Measurements from ENCODE around the gene UBN1.

The UBN1 gene

DNA sequence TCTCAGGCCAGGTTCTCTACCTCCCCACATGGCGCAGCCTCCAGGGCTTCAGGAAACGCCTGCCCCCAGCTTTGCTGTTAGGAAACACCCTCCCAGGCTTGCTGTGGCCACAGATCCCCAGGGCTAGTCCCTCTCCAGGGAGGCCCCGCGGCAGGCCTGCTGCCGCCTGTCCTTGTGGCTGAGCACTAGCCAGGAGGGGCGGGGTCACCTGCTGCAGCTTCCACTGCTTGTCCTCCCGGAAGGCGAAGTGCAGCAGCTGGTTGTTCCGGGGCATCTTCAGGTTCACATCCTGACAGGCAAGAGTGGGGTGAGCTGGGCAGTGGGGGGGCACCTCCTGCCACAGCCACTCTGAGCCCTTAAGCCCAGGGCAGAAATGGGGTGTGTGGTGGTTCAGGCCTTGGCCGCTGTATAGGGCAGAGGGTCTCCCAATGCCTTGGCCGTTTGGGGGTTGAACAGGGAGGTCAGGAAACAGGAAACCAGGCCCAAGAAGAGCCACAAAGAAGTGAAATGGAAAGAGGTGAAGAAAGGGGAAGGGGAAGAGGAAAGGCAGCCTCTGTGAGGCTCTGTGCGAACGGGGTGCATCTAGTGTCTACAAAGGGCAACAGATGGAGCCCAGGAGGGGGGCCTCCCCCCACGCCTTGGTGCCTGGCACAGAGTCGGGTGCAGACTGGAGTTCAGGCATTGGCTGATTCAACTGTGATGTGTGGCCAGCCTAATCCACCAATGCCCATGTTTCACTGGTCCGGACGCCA, 46.8 kb upstream of the UBN1 start:
- no CpG with 5 or more reads among the region's 17 CpGs for WGBS (ENCODE audit: extremely low coverage, insufficient coverage, low lambda C conversion rate)
- DNase-seq = no peak
- Histone ChIP-seq H3K18ac (ENCODE audit: low read length) (no peak overlapping the region), H3K27me3 (ENCODE audit: insufficient read depth, low read length, poor library complexity) (no peaks in the 10 kb centered on the region), H3K36me3 (ENCODE audit: control insufficient read depth, insufficient read depth, low read length) (peaks cover 3% of the 10 kb centered on the region), H3K56ac (ENCODE audit: low read length) (no peak overlapping the region), H3K79me2 (ENCODE audit: control insufficient read depth, insufficient read depth, low read length) (no peaks in the 10 kb centered on the region), H4K8ac (ENCODE audit: low read depth, low read length) (no peak overlapping the region), H2BK5ac (ENCODE audit: low read length) (no peak overlapping the region), H3K4ac (ENCODE audit: low read depth, low read length) (no peak overlapping the region), H3K4me3 (ENCODE audit: low read length) (no peak overlapping the region), H3K9ac (ENCODE audit: low read length) (no peak overlapping the region), H3K23ac (ENCODE audit: low read length) (peak overlapping the region; percentile 45), H4K5ac (ENCODE audit: low read length) (no peak overlapping the region), H2BK15ac (replicated peaks; ENCODE audit: low read depth) (no peak overlapping the region), H2BK120ac (ENCODE audit: low read depth, low read length) (no peak overlapping the region), H3K79me1 (ENCODE audit: low read length) (no peaks in the 10 kb centered on the region), H3K27ac (ENCODE audit: low read depth, low read length) (no peak overlapping the region), H3K4me1 (ENCODE audit: control insufficient read depth, low read depth, low read length) (no peaks in the 10 kb centered on the region), H3K4me2 (ENCODE audit: low read length) (no peak overlapping the region), H2AK5ac (ENCODE audit: low read length) (no peak overlapping the region)

DNA sequence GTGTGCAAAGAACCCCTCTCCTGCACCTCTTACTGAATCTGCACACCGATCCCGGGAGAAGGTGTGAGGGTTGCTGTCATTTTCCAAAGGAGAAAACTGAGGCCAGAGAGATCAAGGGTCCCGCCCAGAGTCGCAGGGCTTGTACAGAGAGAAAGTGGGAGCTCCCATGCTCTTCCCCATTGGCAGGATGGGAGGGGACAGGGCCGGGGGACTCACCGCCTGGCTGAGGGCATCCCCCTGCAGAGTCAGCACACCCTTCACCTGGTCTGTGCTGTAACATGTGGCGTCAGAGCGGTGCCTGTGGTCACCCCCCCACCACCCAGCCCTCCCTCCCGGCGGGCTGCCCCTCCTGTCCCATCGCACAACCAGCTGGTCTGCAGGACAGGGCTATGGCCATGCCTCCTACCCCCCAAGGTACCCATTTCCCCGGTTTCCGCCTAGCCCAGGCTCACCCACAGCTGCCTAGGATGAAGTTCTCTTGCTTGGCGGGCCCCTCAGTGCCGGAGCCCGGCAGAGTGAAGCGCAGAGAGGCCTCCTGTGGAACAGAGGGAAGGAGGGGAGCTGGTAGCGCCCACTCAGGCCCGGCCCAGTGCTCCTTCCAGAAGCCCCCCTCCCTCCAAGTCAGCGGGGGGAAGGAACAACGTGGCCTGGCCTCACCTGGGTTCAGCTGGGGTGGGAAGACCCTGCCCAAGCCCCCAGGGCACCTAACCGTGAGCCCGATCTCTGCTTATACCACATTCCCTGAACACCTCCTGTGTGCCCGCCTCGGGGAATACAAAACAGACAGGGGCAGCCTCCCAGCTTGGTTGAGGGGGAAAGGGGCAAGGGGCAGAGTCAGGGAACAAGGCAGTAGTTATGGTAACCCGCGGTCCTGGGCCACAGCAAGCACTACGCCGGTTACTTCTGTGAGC, 46.0 kb upstream of the UBN1 start:
- H4K8ac ChIP-seq (ENCODE audit: low read depth, low read length) = no peak overlapping the region

DNA sequence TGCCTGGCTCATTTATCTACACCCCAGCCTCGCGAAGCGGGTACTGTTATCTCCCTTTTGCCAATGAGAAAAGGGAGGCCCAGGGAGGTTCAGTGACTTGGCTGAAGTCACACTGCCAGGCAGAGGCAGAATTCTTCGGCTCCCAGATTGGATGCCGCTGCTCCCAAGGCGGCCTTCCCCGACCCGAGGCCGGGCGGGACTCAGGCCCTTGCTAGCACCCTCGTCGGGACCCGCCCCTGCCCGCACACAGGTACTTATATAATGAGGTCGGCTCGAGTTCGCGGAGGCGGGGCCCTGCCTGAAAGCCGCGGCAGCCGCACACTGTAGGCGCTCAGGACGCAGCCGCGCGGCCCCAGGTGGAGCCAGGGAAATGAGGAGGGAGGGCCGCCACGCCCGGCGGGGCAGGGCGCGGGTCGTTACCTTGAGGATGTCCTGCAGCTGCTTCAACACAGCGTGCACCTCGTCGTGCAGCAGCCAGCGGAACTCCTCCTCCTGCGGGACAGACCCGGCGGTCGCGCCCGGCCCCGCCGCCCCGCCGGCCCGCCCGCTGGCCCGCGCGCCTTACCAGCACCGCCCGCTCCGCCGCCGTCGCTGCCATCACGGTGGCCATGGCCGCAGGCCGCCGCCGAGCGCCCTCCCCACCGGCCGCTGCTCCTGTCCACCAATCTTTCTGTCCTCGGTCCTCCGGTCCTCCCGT, 45.2 kb upstream of the UBN1 start, which contains the start of gene ROGDI:
Gene ROGDI (minus strand): TSS at position 672 of the 697 bp plus-strand sequence. CDS start 62 bp downstream, at position 610.
- Histone ChIP-seq H3K56ac (ENCODE audit: low read length) (peak within 1 kb of the TSS; percentile 96), H3K4me1 (ENCODE audit: control insufficient read depth, low read depth, low read length) (no peaks in the 10 kb centered on the region), H3K79me1 (ENCODE audit: low read length) (no peaks in the 10 kb centered on the region), H2BK15ac (replicated peaks; ENCODE audit: low read depth) (no peak within 1 kb of the TSS), H3K18ac (ENCODE audit: low read length) (peak within 1 kb of the TSS; percentile 89), H3K23ac (ENCODE audit: low read length) (no peak within 1 kb of the TSS), H4K5ac (ENCODE audit: low read length) (no peak within 1 kb of the TSS), H3K4ac (ENCODE audit: low read depth, low read length) (no peak within 1 kb of the TSS), H3K79me2 (ENCODE audit: control insufficient read depth, insufficient read depth, low read length) (no peaks in the 10 kb centered on the region), H2BK5ac (ENCODE audit: low read length) (no peak within 1 kb of the TSS), H3K4me3 (ENCODE audit: low read length) (peak within 1 kb of the TSS; percentile 74), H4K8ac (ENCODE audit: low read depth, low read length) (no peak within 1 kb of the TSS), H3K27ac (ENCODE audit: low read depth, low read length) (peak within 1 kb of the TSS; percentile 97), H3K9ac (ENCODE audit: low read length) (peak within 1 kb of the TSS; percentile 74), H2BK120ac (ENCODE audit: low read depth, low read length) (peak within 1 kb of the TSS; percentile 50), H2AK5ac (ENCODE audit: low read length) (no peak within 1 kb of the TSS), H3K36me3 (ENCODE audit: control insufficient read depth, insufficient read depth, low read length) (peaks cover 3% of the 10 kb centered on the region), H3K4me2 (ENCODE audit: low read length) (peak within 1 kb of the TSS; percentile 75), H3K27me3 (ENCODE audit: insufficient read depth, low read length, poor library complexity) (no peaks in the 10 kb centered on the region)
- WGBS (ENCODE audit: extremely low coverage, insufficient coverage, low lambda C conversion rate) = no CpG with 5 or more reads among the region's 70 CpGs
- DNase-seq = peak; percentile 94

More for the DNA sequence above, 46.0 kb upstream of the UBN1 start:
- Histone ChIP-seq H3K4me3 (ENCODE audit: low read length) (peak overlapping the region; percentile 46), H3K23ac (ENCODE audit: low read length) (peak overlapping the region; percentile 45), H3K18ac (ENCODE audit: low read length) (no peak overlapping the region), H3K4ac (ENCODE audit: low read depth, low read length) (no peak overlapping the region), H3K9ac (ENCODE audit: low read length) (peak overlapping the region; percentile 74), H2BK5ac (ENCODE audit: low read length) (no peak overlapping the region), H3K4me2 (ENCODE audit: low read length) (peak overlapping the region; percentile 14), H3K27me3 (ENCODE audit: insufficient read depth, low read length, poor library complexity) (no peaks in the 10 kb centered on the region), H3K79me2 (ENCODE audit: control insufficient read depth, insufficient read depth, low read length) (no peaks in the 10 kb centered on the region), H3K79me1 (ENCODE audit: low read length) (no peaks in the 10 kb centered on the region), H3K27ac (ENCODE audit: low read depth, low read length) (peak overlapping the region; percentile 53), H2BK120ac (ENCODE audit: low read depth, low read length) (no peak overlapping the region), H3K56ac (ENCODE audit: low read length) (peak overlapping the region; percentile 81), H3K36me3 (ENCODE audit: control insufficient read depth, insufficient read depth, low read length) (peaks cover 3% of the 10 kb centered on the region), H2BK15ac (replicated peaks; ENCODE audit: low read depth) (no peak overlapping the region), H4K5ac (ENCODE audit: low read length) (no peak overlapping the region), H3K4me1 (ENCODE audit: control insufficient read depth, low read depth, low read length) (no peaks in the 10 kb centered on the region), H2AK5ac (ENCODE audit: low read length) (no peak overlapping the region)
- no peak for DNase-seq
- no CpG with 5 or more reads among the region's 29 CpGs for whole genome bisulfite sequencing (ENCODE audit: extremely low coverage, insufficient coverage, low lambda C conversion rate)

DNA sequence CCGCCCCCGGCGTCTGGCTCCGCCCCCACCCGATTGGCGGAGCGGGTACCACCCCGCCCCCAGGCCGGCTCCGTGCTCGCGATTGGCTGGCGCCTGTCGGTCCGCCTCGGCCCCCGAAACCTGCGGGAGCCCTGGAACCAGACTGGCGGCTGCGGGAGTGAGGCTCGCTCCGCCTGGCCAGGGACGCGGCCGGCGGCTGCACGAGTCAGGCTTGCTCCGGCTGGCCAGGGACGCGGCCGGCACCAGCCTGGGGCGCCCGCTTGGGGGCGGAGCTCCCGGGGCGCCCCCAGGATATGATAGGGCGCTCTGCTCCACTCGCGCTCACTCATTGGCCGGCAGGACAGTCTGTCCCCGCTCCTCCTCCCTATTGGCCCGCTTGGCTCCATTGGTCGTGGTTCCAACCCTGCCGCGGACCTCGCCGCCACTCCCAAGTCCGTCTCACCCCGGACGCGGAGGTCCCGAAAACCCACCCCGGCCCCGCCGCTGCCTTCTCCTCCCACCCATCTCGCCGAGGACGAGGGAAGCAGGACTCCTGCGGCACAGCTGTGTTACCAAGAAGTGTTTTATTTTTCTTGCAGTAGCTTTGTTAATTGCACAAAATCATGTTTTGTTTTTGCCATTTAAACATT, 44.5 kb upstream of the UBN1 start:
- peak overlapping the region; percentile 50 for H2BK120ac ChIP-seq (ENCODE audit: low read depth, low read length)
- peak overlapping the region; percentile 89 for H3K18ac ChIP-seq (ENCODE audit: low read length)
- H3K4me3 ChIP-seq (ENCODE audit: low read length) = peak overlapping the region; percentile 74
- peak; percentile 96 for DNase-seq
- no CpG with 5 or more reads among the region's 59 CpGs for WGBS (ENCODE audit: extremely low coverage, insufficient coverage, low lambda C conversion rate)
- H3K9ac ChIP-seq (ENCODE audit: low read length) = peak overlapping the region; percentile 74
- no peak overlapping the region for H2AK5ac ChIP-seq (ENCODE audit: low read length)
- H2BK15ac ChIP-seq (replicated peaks; ENCODE audit: low read depth) = no peak overlapping the region
- no peaks in the 10 kb centered on the region for H3K79me2 ChIP-seq (ENCODE audit: control insufficient read depth, insufficient read depth, low read length)
- no peak overlapping the region for H3K23ac ChIP-seq (ENCODE audit: low read length)
- H4K8ac ChIP-seq (ENCODE audit: low read depth, low read length) = no peak overlapping the region
- H3K27me3 ChIP-seq (ENCODE audit: insufficient read depth, low read length, poor library complexity) = no peaks in the 10 kb centered on the region
- no peaks in the 10 kb centered on the region for H3K79me1 ChIP-seq (ENCODE audit: low read length)
- H4K5ac ChIP-seq (ENCODE audit: low read length) = no peak overlapping the region
- no peak overlapping the region for H2BK5ac ChIP-seq (ENCODE audit: low read length)
- peak overlapping the region; percentile 42 for H3K4me2 ChIP-seq (ENCODE audit: low read length)
- H3K56ac ChIP-seq (ENCODE audit: low read length) = peak overlapping the region; percentile 96
- no peaks in the 10 kb centered on the region for H3K4me1 ChIP-seq (ENCODE audit: control insufficient read depth, low read depth, low read length)
- H3K4ac ChIP-seq (ENCODE audit: low read depth, low read length) = no peak overlapping the region
- H3K27ac ChIP-seq (ENCODE audit: low read depth, low read length) = peak overlapping the region; percentile 97
- peaks cover 3% of the 10 kb centered on the region for H3K36me3 ChIP-seq (ENCODE audit: control insufficient read depth, insufficient read depth, low read length)

DNA sequence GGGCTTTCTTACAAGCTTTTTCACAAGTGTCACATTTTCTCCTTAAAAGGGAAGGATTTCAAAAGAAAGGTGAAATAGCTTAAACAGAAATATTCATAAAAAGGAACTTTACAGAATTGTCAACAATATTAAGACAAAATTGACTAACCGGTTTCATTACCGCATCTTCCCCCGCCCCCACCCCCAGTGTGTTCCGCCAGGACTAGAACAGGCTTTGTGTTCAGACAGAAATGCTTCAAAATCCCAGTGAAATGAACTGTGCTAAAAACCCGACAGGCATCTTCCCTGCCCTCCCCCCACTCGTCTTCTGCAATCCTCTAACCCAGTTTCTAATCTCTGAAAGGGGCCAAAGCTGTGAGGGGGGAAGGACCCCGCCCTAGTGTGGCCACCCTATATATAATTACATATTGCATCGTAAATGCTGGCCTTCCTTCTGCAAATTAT, 43.9 kb upstream of the UBN1 start:
- no peak overlapping the region for H3K9ac ChIP-seq (ENCODE audit: low read length)
- H3K4ac ChIP-seq (ENCODE audit: low read depth, low read length) = no peak overlapping the region
- H3K27ac ChIP-seq (ENCODE audit: low read depth, low read length) = no peak overlapping the region
- no peak overlapping the region for H2AK5ac ChIP-seq (ENCODE audit: low read length)
- H3K18ac ChIP-seq (ENCODE audit: low read length) = no peak overlapping the region
- no peaks in the 10 kb centered on the region for H3K4me1 ChIP-seq (ENCODE audit: control insufficient read depth, low read depth, low read length)
- H3K27me3 ChIP-seq (ENCODE audit: insufficient read depth, low read length, poor library complexity) = no peaks in the 10 kb centered on the region
- no peaks in the 10 kb centered on the region for H3K79me1 ChIP-seq (ENCODE audit: low read length)
- H2BK120ac ChIP-seq (ENCODE audit: low read depth, low read length) = no peak overlapping the region
- H3K79me2 ChIP-seq (ENCODE audit: control insufficient read depth, insufficient read depth, low read length) = no peaks in the 10 kb centered on the region
- H3K56ac ChIP-seq (ENCODE audit: low read length) = no peak overlapping the region
- no peak overlapping the region for H3K23ac ChIP-seq (ENCODE audit: low read length)
- H3K4me3 ChIP-seq (ENCODE audit: low read length) = no peak overlapping the region
- H3K36me3 ChIP-seq (ENCODE audit: control insufficient read depth, insufficient read depth, low read length) = peaks cover 3% of the 10 kb centered on the region
- no peak overlapping the region for H4K5ac ChIP-seq (ENCODE audit: low read length)
- no peak overlapping the region for H2BK15ac ChIP-seq (replicated peaks; ENCODE audit: low read depth)
- H4K8ac ChIP-seq (ENCODE audit: low read depth, low read length) = no peak overlapping the region
- no peak overlapping the region for H2BK5ac ChIP-seq (ENCODE audit: low read length)
- WGBS (ENCODE audit: extremely low coverage, insufficient coverage, low lambda C conversion rate) = no CpG with 5 or more reads among the region's 8 CpGs
- H3K4me2 ChIP-seq (ENCODE audit: low read length) = no peak overlapping the region
- no peak for DNase-seq
